Liver (tissue), 3 donors: ENCODE data around the gene FRMD6.

Experiments used
- ATF3 ChIP-seq: IDR thresholded peaks from 2 replicates; pipeline ENCODE4 v1.6.1; 2016; ENCODE audit warnings: antibody characterized with exemption
- CTCF ChIP-seq: fragments of 150-350 bp; IDR thresholded peaks from 2 replicates; pipeline ENCODE4 v1.5.1; 2017; ENCODE audit warnings: improper control_type of control experiment, low read depth, low read length; ENCODE audit not compliant: missing input control
- EGR1 ChIP-seq, 2 donors: IDR thresholded peaks; 2 replicates each; pipeline ENCODE4 v1.6.1; 2016 to 2018; ENCODE audit warnings: antibody characterized with exemption in 2 of 2, low read depth in 2 of 2
- FOXA1 ChIP-seq: IDR thresholded peaks from 2 replicates; pipeline ENCODE4 v1.6.1; 2016; ENCODE audit warnings: antibody characterized with exemption
- HNF4G ChIP-seq: IDR thresholded peaks from 2 replicates; pipeline ENCODE4 v1.6.1; 2016; ENCODE audit warnings: antibody characterized with exemption
- JUND ChIP-seq, 2 donors: IDR thresholded peaks; 2 replicates each; pipeline ENCODE4 v1.6.1; 2016; ENCODE audit warnings: antibody characterized with exemption in 2 of 2
- MAX ChIP-seq: IDR thresholded peaks from 2 replicates; pipeline ENCODE4 v1.6.1; 2016; ENCODE audit warnings: antibody characterized with exemption
- RAD21 ChIP-seq, 2 donors: IDR thresholded peaks; 2 replicates each; pipeline ENCODE4 v1.6.1; 2016; ENCODE audit warnings: antibody characterized with exemption in 2 of 2, mild to moderate bottlenecking in 2 of 2
- REST ChIP-seq: IDR thresholded peaks from 2 replicates; pipeline ENCODE4 v1.6.1; 2016; ENCODE audit warnings: antibody characterized with exemption, mild to moderate bottlenecking
- RXRA ChIP-seq, 2 donors: IDR thresholded peaks; 2 replicates each; pipeline ENCODE4 v1.6.1; 2017 to 2018; ENCODE audit warnings: antibody characterized with exemption in 2 of 2, mild to moderate bottlenecking in 1 of 2
- TAF1 ChIP-seq: conservative IDR thresholded peaks from 2 replicates; pipeline ENCODE4 v1.6.1; 2016; ENCODE audit warnings: antibody characterized with exemption, mild to moderate bottlenecking
- ZBTB33 ChIP-seq: IDR thresholded peaks from 2 replicates; pipeline ENCODE4 v1.6.1; 2016; ENCODE audit warnings: antibody characterized with exemption
- donor health status: healthy.
- donor health status: healthy.

GRCh38 chr14:51654533-51654845 is 2.8 kb downstream of the FRMD6 start:
- no peak for TF ChIP-seq CTCF
- TF ChIP-seq REST = no peak
- TF ChIP-seq MAX = no peak
- TF ChIP-seq ZBTB33 = no peak
- no peak for TF ChIP-seq RXRA (IDR thresholded peaks at IDR 0.05)
- TF ChIP-seq ATF3 = no peak
- no peak for TF ChIP-seq EGR1 (IDR thresholded peaks at IDR 0.05; ENCODE audit: low read depth in 2 of 2)
- no peak for TF ChIP-seq RAD21 (IDR thresholded peaks at IDR 0.05)
- TF ChIP-seq FOXA1 = no peak
- TF ChIP-seq TAF1 = no peak
- no peak for TF ChIP-seq JUND (IDR thresholded peaks at IDR 0.05)
- TF ChIP-seq HNF4G = no peak
